GM21737 (cell line): Measurements from ENCODE around the gene CFAP54.
"Not testable (repeated sequence)": the region's sequence is repeated elsewhere in the genome, so short reads cannot be mapped to it uniquely, and the experiment has no call there.

Experiments used
- ATAC-seq: cut with Tn5 transposase; IDR thresholded peaks from one replicate; pipeline ENCODE4 v1.9.1; 2021; ENCODE audit warnings: mild to moderate bottlenecking, moderate library complexity; ENCODE audit not compliant: unreplicated experiment

Gene CFAP54

DNA sequence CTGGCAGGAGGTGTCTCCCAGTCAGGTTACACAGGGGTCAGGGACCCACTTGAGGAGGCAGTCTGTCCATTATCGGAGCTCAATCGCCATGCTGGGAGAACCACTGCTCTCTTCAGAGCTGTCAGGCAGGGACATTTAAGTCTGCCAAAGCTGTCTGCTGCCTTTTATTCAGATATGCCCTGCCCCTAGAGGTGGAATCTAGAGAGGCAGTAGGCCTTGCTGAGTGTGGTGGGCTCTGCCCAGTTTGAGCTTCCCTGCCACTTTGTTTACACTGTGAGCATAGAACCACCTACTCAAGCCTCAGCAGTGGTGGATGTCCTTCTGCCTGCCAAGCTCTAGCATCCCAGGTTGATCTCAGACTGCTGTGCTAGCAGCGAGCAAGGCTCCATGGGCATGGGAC lies 115.0 kb downstream of the CFAP54 start:
- not testable (repeated sequence) for ATAC-seq

DNA sequence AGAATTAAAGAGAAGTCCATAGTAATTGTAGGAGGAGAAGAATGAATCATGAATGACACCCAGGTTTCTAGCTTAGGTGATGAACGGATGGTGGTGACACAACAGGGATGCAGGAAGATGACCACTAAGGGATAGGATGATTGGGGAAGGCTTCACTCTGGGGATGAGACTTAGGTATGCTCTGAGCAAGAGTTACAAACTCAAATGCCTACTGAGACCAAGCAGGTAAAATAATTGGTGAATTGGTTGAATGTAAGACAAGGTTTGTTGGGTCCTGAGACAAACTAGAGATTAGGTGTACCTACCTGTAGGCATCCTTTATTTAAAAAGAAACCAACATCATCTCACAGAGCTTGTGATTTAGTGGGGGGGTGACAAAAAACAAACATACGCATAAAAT lies 116.3 kb downstream of the CFAP54 start:
- no peak for ATAC-seq

DNA sequence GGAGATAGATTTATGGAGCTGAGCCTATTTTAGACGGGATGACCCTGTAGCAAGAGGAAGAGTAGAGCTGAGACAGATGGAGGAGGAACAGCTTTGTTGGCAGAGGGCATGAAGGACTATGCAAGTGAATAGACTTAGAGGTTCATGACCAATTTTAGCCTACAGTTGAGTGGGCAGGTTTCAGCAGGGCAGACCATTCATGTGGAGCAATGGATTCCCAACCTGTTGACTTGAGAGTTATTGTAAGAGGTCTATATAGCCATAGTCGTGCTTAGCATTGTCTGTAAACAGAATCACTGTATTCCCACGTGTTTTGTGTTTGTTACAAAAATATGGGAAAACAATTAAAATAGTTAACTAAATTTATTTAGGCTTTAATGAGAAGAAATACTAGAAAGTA lies 116.8 kb downstream of the CFAP54 start:
- ATAC-seq, result no peak

DNA sequence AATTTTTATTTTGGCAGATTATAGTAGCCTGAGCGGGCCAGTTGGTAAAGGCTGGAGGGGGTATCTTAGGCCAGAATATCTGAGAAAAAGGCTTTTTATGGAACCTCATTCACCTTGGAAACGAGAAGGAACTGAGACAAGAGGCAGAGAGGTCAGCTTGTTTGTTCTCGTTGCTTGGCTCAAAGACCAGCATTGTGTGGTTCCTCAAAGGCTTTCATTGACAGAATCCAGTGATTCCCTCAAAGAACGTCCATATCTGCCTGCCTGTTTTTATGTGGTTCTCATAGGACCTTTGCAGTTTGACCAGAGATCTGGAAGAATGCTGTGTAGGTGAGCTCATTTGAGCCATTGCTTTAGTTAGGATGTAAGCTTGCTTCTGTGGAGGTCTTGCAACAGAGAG lies 117.3 kb downstream of the CFAP54 start:
- ATAC-seq, result no peak

DNA sequence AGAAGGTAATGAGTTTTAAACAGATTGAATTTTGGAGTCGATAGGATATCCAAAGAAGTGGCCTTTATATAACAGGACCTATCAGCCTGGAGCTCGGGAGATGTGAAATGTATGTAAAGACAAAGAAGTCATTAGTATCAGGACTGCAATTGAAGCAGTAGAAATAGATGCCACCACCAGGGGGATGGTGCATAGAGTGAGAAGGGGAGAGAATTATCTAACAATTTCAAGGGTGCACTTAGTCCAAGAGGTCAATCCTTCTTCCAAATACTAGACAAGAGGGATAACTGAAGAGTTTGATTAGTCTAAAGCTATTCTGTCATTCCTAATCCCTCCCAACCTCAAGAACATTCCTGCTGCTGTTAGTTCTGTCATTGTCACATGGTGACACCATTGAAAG lies 127.8 kb downstream of the CFAP54 start:
- no peak for ATAC-seq

DNA sequence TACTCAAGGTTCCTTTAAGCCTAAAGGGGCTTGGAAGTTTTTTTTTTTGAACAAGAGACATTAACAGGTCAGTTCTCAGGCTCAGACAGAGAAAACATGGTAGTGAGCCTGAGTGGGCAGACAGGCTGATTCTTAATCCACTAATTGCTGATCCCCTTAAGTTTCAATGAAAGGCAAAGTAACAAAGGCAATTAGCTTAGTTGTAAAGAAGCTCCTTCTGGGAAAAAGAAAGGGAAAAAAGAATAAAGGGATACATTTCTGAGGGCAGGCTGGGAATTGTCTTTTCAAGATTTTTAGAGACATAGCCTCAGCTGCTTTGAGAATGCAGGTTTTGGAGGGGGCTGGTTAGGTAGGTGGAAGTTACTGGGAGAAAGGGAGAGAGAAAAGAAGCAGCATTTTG lies 133.8 kb downstream of the CFAP54 start:
- no peak for ATAC-seq

DNA sequence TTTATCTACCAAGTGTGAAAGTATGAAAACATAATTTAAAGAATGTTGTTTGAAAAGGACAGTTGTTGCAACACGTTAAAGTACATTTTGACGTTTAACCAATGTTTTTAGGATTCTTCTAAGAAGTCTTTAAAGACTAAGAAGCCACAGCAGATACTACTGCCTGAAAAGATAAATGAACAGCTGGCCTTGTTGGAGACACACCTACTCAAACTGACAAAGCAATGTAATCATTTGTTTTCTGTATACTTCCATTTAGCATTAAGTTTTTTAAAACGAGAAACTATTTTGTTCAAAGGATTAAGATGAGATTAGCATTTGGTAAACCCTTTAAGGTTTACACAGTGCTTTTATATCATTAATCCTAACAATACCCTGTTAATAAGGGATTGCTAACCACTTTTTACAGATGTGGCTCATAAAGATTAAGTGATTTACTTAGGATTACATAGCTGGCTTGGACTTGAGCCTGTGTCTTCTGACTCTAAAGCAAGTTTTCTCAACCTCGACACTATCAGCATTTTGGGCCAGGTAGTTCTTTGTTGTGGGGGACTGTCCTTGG lies 134.4 kb downstream of the CFAP54 start:
- ATAC-seq, result no peak

DNA sequence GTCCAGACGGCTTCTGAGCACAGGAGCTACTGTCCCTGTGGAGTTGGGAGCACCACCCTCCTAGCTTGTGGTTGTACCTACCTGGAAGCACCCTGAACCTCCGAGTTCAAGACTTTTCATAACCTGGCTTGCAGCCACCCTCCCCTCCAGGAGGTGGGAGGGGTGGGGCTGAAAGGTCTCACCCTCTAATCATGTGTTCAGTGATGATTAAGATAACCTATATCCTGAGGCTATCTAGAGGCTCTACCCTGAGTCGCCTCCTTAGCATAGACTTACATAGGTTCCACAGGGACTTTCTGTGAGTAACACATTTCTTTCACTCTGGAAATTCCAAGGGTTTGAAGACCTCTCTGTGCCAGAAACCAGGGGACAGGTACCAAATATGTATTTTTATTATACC lies 146.5 kb downstream of the CFAP54 start:
- no peak for ATAC-seq

DNA sequence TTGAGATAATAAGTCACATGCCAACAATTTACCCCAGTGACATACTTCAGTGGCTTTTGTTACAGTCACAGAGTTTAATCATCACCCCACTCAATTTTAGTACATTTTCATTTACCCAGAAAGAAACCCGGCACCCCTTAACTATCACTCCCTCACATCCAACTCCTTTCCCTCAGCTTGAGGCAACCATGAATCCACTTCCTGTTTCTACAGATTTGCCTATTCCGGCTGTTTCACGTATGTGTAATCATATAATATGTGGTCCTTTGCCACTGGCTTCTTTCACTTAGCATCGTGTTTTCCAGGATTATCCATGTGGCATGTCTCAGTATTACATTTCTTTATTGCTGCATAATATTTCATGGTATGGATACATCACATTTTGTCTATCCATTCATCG lies 147.5 kb downstream of the CFAP54 start:
- no peak for ATAC-seq

DNA sequence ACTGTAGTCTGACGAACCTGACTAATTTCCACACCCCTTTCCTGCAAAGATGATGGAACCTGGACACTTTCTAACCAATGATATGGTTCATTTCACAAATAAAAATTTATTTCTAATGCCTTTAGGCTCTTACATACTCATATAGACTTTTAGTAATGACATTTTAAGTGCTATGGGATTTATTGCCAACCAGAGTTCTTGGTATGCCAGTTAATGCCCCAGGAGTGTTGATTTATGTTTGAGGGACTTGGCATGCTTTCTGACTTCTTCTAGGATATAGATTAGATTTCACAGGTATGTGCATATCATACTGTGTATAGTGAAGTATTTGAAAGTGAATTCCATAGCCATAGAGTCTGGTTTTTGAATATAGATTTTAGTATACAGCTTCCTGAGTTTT lies 159.5 kb downstream of the CFAP54 start:
- no peak for ATAC-seq

DNA sequence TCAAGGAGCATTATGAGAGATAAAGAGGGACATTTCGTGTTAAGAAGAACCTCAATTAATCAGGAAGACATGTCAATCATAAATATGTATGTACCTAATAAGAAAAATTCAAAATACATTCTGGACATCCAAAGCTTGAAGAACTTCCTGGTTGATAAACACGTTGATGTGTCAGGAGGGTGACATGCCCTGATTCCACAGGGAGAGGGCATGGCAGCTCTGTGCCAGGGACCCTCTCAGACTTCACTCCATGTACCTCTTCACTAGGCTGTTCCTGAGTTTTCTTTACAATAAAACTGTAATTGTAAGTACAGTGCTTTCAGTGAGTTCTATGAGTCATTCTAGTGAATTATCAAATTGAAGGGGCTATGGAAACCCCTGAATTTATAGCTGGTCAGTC lies 163.5 kb downstream of the CFAP54 start:
- ATAC-seq, result no peak

DNA sequence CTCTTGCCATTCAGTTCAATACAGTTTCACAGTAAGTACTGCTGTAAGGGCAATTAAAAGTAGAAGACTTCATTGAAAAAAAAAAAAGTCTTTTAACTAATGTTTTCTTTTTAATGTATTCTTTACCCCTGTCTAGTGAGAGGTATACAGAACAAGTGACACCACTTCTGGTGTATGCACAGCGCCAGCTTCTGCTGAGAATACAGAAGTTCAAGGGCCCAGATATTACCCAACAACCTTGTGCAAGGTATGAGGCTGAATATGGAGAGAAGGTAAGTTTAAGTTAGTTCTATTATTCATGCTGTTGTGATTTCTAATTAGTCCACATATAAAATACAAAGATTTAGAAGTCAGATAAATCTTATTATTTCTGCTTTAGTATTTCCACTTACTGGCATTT lies 168.7 kb downstream of the CFAP54 start:
- ATAC-seq, result no peak

DNA sequence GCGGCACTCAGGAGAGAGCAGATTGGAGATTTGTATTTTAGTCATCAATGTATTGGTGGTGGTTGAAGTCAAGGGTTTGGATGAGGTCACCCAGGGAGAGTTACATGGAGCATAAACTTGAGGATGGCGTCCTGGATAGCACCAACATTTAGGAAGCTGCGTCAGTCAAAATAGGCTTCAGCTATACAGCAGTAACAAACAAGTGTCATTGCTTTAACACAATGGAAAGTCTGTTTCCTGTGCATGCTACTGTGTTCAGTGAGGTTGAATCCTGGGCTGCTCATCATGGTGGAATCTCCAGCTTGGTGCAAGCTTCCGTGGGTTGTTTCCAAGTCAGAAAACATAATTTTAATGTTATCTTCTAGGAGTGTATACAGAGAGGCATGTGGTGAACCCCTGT lies 180.4 kb downstream of the CFAP54 start:
- no peak for ATAC-seq

DNA sequence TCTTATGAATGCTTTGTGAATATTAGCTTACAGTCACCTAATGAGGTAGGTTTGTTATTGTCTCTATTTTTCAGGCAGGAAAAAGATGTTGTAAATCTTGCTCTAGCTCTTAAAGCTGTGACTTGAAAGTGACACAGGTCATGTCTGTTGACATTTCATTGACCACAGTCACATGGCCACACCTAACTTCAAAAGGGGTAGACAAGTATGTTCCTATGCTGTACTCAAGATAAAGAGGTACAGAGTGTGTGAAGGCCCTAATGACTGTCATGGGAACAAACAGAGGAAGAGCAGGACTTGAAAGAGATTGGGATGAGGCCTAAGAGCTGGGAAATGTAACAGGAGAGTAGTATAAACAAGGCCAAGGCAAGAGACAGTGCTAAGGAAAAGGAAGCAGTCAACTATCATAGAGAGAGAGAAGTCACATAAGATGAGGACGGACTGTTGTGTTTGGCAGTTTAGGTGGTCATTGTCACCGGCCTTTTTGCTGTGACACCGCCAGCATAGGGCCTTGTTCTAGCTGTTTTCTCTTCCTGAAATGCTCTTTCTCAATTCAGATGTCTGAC lies 181.0 kb downstream of the CFAP54 start:
- no peak for ATAC-seq

DNA sequence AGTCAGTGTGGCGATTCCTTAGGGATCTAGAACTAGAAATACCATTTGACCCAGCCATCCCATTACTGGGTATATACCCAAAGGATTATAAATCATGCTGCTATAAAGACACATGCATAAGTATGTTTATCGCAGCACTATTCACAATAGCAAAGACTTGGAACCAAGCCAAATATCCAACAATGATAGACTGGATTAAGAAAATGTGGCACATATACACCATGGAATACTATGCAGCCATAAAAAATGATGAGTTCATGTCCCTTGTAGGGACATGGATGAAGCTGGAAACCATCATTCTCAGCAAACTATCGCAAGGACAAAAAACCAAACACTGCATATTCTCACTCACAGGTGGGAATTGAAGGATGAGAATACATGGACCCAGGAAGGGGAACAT lies 186.1 kb downstream of the CFAP54 start:
- not testable (repeated sequence) for ATAC-seq

DNA sequence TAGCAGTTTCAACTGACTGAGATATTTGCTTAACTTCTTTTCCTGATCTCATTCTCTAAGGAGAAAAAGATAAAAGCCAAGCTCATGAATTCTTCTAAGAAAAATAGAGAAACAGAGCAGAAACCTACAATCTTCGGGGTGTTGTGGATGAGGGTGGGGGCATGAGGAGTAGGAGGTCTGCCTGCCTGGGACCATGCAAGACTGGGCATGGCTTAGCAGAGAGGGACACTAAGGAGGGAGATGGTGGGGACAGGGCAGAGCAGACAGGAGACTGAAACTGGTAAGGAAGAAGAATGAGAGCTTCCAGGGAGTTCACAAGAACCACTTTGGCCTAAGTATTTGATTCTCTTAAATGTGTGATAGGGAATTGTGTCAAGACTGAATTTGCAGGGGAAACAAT lies 188.0 kb downstream of the CFAP54 start:
- ATAC-seq, result no peak

DNA sequence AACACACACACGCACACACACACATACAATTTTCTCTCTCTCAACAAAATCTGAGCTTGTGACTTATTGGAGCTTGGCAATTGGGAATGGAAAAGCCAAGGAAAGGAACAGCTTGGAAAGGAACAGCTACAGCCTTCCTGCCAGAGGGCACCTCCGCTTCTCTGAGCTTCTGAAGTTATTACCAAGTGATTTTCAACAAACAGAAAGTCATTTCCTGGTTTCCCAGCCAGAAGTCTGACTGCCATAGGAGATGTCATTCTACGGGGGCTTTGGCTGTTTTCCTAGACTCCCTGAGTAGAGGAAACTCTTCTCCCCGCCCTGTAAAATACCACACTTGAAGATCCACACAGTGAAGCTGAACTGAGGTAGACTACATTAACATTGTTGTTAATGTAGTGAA lies 198.3 kb downstream of the CFAP54 start:
- ATAC-seq, result no peak

DNA sequence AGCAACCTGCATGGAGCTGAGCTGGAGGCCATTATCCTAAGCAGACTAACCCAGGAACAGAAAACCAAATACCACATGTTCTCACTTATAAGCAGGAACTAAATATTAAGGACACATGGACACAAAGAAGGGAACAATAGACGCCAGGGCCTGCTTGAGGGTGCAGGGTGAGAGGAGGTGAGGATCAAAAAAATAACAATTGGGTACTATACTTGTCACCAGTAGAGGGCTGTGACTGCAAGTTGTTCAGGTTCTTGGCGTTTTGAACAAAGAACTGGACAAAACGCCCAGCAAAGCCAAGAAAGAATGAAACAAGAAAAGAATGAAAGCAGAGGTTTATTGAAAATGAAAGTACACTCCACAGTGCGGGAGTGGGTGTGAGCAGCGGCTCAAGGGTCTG lies 209.1 kb downstream of the CFAP54 start:
- no peak for ATAC-seq

DNA sequence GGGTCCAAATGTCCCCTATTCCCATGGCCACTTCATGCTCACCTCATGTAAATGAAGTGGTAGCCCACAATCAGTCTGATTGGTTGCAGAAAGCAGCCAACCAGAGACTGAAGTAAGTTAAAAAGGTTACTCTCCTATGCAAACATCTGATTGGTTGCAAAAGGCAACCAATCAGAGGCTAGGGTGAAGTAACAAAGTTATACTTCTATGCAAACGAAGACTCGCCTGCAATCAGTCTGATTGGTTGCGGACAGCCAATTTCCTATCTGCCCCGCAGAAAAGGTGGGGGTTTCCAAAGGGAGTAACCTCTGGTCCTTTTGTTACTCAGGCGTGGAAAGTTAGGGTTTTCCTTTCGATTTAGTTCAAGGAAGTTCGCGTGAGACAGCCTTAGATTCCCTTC lies 209.6 kb downstream of the CFAP54 start:
- ATAC-seq, result no peak

DNA sequence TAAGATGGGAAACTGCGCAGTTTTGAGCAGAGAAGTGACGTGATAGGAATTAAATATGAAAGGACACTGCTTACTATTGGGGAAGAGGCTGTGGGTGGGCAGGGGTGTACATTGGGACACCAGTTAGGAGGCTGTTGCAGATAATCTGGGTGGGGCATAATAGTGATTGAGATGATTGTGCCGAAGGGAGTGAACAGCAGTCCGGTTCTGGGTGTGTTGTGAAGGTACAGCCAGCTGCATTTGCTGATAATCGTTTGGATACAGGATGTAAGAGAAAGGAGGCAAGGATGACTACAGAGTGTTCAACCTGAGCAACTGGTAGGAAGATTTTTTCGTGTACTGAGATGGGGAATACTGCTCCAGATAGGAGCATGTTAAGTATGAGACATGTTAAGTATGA lies 212.5 kb downstream of the CFAP54 start:
- ATAC-seq, result no peak

DNA sequence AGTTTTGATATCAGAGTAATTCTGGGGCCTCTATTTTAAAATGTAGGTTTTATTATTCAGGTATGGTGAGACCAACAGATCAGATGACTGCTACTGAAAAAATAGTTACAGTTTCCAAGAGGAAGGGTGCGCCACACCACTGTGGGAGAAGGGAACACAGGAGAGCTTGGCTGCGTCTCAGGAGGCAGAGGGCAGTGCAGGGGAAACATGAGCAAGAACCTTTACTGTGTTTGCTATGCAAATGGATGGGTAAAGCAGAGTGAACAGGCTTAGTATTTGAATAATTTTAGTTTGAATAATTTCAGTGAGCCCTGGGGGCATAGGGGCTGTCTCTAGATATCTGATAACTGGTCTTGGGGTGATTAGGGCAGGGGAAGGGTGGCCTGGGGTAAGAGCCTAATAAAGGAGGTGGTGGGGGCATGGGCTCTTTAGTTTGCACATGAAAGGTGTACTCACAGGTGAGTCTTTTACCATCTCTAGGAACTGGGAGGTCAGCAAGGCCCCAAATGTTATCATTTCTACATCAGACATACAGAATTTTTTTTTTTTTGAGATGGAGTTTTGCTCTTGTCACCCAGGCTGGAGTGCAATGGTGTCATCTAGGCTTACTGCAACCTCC lies 220.9 kb downstream of the CFAP54 start:
- ATAC-seq, result no peak

DNA sequence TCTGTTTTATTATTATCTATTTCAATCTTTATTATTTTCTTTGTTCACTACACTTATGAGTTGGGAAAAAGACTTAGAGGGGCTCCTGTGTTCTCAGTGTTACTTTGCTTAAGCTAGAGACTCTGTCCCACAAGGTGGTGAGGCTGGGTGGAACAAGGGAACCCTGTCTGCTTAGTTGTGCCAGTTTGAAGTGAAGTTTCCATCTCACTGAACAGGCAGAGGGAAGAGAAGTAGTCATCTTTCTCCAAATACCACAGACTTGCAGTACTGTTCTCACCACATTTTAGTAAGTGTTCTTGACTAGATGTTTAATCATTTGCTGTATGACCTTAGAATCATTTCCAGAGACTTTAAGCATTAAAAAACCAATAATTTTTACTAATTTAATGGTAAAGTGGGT lies 222.0 kb downstream of the CFAP54 start:
- no peak for ATAC-seq

DNA sequence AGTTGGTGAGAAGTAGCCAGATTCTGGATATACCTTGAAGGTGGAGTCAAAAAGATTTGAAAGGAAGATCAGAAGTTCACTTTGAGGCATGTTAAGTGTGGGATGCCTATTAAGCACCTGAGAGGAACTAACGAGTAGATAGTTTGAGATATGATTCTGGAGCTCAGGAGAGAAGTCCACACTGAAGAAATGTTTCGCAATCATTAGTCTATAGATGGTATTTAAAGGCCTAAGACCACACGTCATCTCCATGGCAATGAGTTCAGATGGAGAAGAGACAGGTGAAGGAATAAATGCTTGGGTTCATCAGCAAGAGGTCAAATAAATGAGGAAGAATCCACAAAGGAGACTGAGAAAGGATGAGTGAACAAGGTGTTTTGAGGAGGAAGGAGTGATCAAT lies 224.8 kb downstream of the CFAP54 start:
- ATAC-seq, result no peak
